HCT116 (cell line): ENCODE measurements around the gene RCAN2. TPM values are rescaled to one million over a fixed set of nuclear protein-coding genes. Genes with fewer than 3 reads are reported as not detected.

Experiments
- ATAC-seq: fragments of 200-7000 bp; cut with Tn5 transposase; 2 replicates; pipeline ENCODE4 v1.9.1; 2020; ENCODE audit warnings: mild to moderate bottlenecking, moderate library complexity
- BruUV-seq: library from RNA; stranded (reverse); fragments of 400-500 nt; replicated peaks from 2 replicates; lab custom pipeline; 2021; lab: Mats Ljungman, UMichigan
- CTCF ChIA-PET: fragments of 300-600 bp; sonication (Branson Sonifier 250); formaldehyde crosslinking; loops from one replicate; lab custom pipeline; 2021; ENCODE audit warnings: antibody characterized with exemption; lab: Charles Lee
- POLR2A ChIA-PET: fragments of 300-600, 350-600 bp; sonication (Branson Sonifier 250); formaldehyde crosslinking; loops from one replicate; lab custom pipeline; 2021; ENCODE audit warnings: antibody characterized with exemption; lab: Charles Lee
- RAD21 ChIA-PET, 2 experiments: fragments of 300-600 bp; sonication (Branson Sonifier 250); formaldehyde crosslinking; loops; one replicate each; lab custom pipeline; 2023; ENCODE audit warnings: low total read pairs in 2 of 2; ENCODE audit not compliant: uncharacterized antibody in 2 of 2, unreplicated experiment in 2 of 2, low non-redundant PET in 1 of 2; lab: Charles Lee
- DNase-seq: peaks from one replicate; pipeline ENCODE4 v3.0.0-alpha.2; 2010; ENCODE audit warnings: low read depth, low spot score
- H2AFZ ChIP-seq: fragments of 200-600 bp; shearing (Covaris generic), sonication (generic); 2 replicates; pipeline ENCODE4 v1.6.1; 2017; ENCODE audit warnings: low read depth, mixed run types, mixed read lengths, antibody characterized with exemption, low read length; ENCODE audit not compliant: poor library complexity, severe bottlenecking
- H3K27ac ChIP-seq: 2 replicates; pipeline ENCODE4 v1.5.1; 2012; ENCODE audit warnings: low read depth, low read length
- H3K27me3 ChIP-seq: fragments of 200-600 bp; sonication (generic); 2 replicates; pipeline ENCODE4 v1.6.1; 2016; ENCODE audit warnings: mixed run types, low read length, mixed read lengths; ENCODE audit not compliant: insufficient read depth
- H3K36me3 ChIP-seq, 2 experiments: fragments of 200-500 bp in 1 of 2; fragments of 200-600 bp in 1 of 2; sonication (Bioruptor generic) in 1 of 2; sonication (generic) in 1 of 2; 2 replicates each; pipeline versions ENCODE4 v1.5.1 to v1.6.1; 2014 to 2016; ENCODE audit warnings: low read length in 2 of 2, inconsistent platforms in 1 of 2, mixed read lengths in 1 of 2, mixed run types in 1 of 2; ENCODE audit not compliant: insufficient read depth in 2 of 2, control insufficient read depth in 1 of 2
- H3K4me1 ChIP-seq, 2 experiments: fragments of 200-600 bp in 1 of 2; sonication (generic) in 1 of 2; 2 replicates each; pipeline versions ENCODE4 v1.5.1 to v1.6.1; 2012 to 2017; ENCODE audit warnings: low read length in 2 of 2, inconsistent platforms in 1 of 2, mild to moderate bottlenecking in 1 of 2, mixed read lengths in 1 of 2, mixed run types in 1 of 2, moderate library complexity in 1 of 2; ENCODE audit not compliant: insufficient read depth in 2 of 2, control insufficient read depth in 1 of 2
- H3K4me2 ChIP-seq: fragments of 200-600 bp; sonication (generic); 2 replicates; pipeline ENCODE4 v1.6.1; 2017; ENCODE audit warnings: mixed run types, low read length, mixed read lengths
- H3K4me3 ChIP-seq, 2 experiments: fragments of 200-600 bp in 1 of 2; sonication (generic) in 1 of 2; replicated peaks in 1 of 2; 2 replicates each; pipeline ENCODE4 v1.5.1; 2011 to 2016; ENCODE audit warnings: low read length in 2 of 2, control low read depth in 1 of 2, low read depth in 1 of 2, mild to moderate bottlenecking in 1 of 2, mixed read lengths in 1 of 2, mixed run types in 1 of 2
- H3K79me2 ChIP-seq: fragments of 200-600 bp; sonication (generic); 2 replicates; pipeline ENCODE4 v1.6.1; 2017; ENCODE audit warnings: mild to moderate bottlenecking, mixed run types, low read length, moderate library complexity, mixed read lengths; ENCODE audit not compliant: insufficient read depth
- H3K9ac ChIP-seq: fragments of 200-600 bp; sonication (generic); 2 replicates; pipeline ENCODE4 v1.6.1; 2016; ENCODE audit warnings: low read length, mixed read lengths
- H3K9me2 ChIP-seq: fragments of 200-600 bp; sonication (generic), shearing (Covaris generic); 2 replicates; pipeline ENCODE4 v1.6.1; 2017; ENCODE audit warnings: mixed run types, mild to moderate bottlenecking, moderate library complexity; ENCODE audit not compliant: insufficient read depth
- H3K9me3 ChIP-seq, 2 experiments: fragments of 200-500 bp in 1 of 2; fragments of 200-600 bp in 1 of 2; sonication (Bioruptor generic) in 1 of 2; sonication (generic) in 1 of 2; 2 replicates each; pipeline ENCODE4 v1.6.1; 2014 to 2017; ENCODE audit warnings: low read length in 2 of 2, mixed read lengths in 2 of 2, inconsistent platforms in 1 of 2, low read depth in 1 of 2, mild to moderate bottlenecking in 1 of 2, mixed run types in 1 of 2, moderate library complexity in 1 of 2; ENCODE audit not compliant: control insufficient read depth in 1 of 2, insufficient read depth in 1 of 2
- H4K20me1 ChIP-seq: fragments of 200-600 bp; sonication (generic), shearing (Covaris generic); 2 replicates; pipeline ENCODE4 v1.6.1; 2017; ENCODE audit warnings: mixed run types, mild to moderate bottlenecking, moderate library complexity; ENCODE audit not compliant: insufficient read depth
- CEBPB ChIP-seq: IDR thresholded peaks from 2 replicates; pipeline ENCODE4 v1.6.1; 2012; ENCODE audit warnings: low read depth
- EGR1 ChIP-seq: IDR thresholded peaks from 2 replicates; pipeline ENCODE4 v1.6.1; 2012; ENCODE audit warnings: low read depth
- ELF1 ChIP-seq: IDR thresholded peaks from 2 replicates; pipeline ENCODE4 v1.6.1; 2012; ENCODE audit warnings: low read depth, borderline replicate concordance
- EZH2 ChIP-seq: fragments of 200-600 bp; sonication (generic); IDR thresholded peaks from 2 replicates; pipeline ENCODE4 v1.6.1; 2017; ENCODE audit warnings: antibody characterized with exemption, mixed run types
- EZH2phosphoT487 ChIP-seq: fragments of 200-600 bp; IDR thresholded peaks from 2 replicates; pipeline ENCODE4 v1.6.1; 2018; ENCODE audit warnings: antibody characterized with exemption, borderline replicate concordance
- POLR2AphosphoS5 ChIP-seq: IDR thresholded peaks from 2 replicates; pipeline ENCODE4 v1.6.1; 2011; ENCODE audit warnings: mild to moderate bottlenecking, low read depth, low read length, moderate library complexity
- RAD21 ChIP-seq: IDR thresholded peaks from 2 replicates; pipeline ENCODE4 v1.6.1; 2012; ENCODE audit warnings: low read depth, mild to moderate bottlenecking
- SIN3A ChIP-seq: IDR thresholded peaks from 2 replicates; pipeline ENCODE4 v1.6.1; 2012; ENCODE audit warnings: low read depth
- SP1 ChIP-seq: IDR thresholded peaks from 2 replicates; pipeline ENCODE4 v1.6.1; 2012; ENCODE audit warnings: low read depth
- SRF ChIP-seq: IDR thresholded peaks from 2 replicates; pipeline ENCODE4 v1.6.1; 2012; ENCODE audit warnings: low read depth
- TCF7L2 ChIP-seq: IDR thresholded peaks from 2 replicates; pipeline ENCODE4 v1.7.0; 2011; ENCODE audit warnings: borderline replicate concordance, inconsistent platforms; ENCODE audit not compliant: insufficient read depth, insufficient read length; ENCODE audit errors: extremely low read depth
- YY1 ChIP-seq: IDR thresholded peaks from 2 replicates; pipeline ENCODE4 v1.6.1; 2011; ENCODE audit warnings: low read length, low read depth, moderate library complexity, mild to moderate bottlenecking; ENCODE audit not compliant: insufficient replicate concordance; ENCODE audit errors: extremely low read depth
- ZFX ChIP-seq: fragments of 450-650 bp; IDR thresholded peaks from 2 replicates; pipeline ENCODE4 v1.6.1; 2017
- ZNF274 ChIP-seq: fragments of 200-500 bp; sonication (Bioruptor generic); IDR thresholded peaks from 2 replicates; pipeline ENCODE4 v1.6.1; 2014; ENCODE audit warnings: mild to moderate bottlenecking, low read depth, low read length, inconsistent platforms
- intact Hi-C: fragments of 100-400 bp; cut with micrococcal nuclease; formaldehyde crosslinking; loops from 2 replicates; pipeline ENCODE4 v1.10.0; 2022
- total RNA-seq: library from RNA; stranded (reverse); gene quantifications from one replicate; pipeline ENCODE4 v1.2.1, GENCODE V29; 2021; ENCODE audit not compliant: unreplicated experiment
- TF ChIP-seq, protein P1 (sequence below), 3 experiments: fragments of 200-600 bp in 1 of 3; sonication (generic) in 1 of 3; IDR thresholded peaks in 2 of 3; conservative IDR thresholded peaks in 1 of 3; 2 replicates each; pipeline ENCODE4 v1.5.1; 2012 to 2017; ENCODE audit warnings: low read depth in 2 of 3, low read length in 2 of 3, antibody characterized with exemption in 1 of 3, borderline replicate concordance in 1 of 3, control low read depth in 1 of 3, mild to moderate bottlenecking in 1 of 3, mixed read lengths in 1 of 3, mixed run types in 1 of 3, moderate library complexity in 1 of 3; ENCODE audit not compliant: insufficient read depth in 1 of 3
- TF ChIP-seq, protein P2 (sequence below): IDR thresholded peaks from 2 replicates; pipeline ENCODE4 v1.6.1; 2012
- TF ChIP-seq, protein P3 (sequence below): IDR thresholded peaks from 2 replicates; pipeline ENCODE4 v1.6.1; 2012; ENCODE audit warnings: low read depth
- TF ChIP-seq, protein P4 (sequence below): IDR thresholded peaks from 2 replicates; pipeline ENCODE4 v1.6.1; 2012
- TF ChIP-seq, protein P5 (sequence below): IDR thresholded peaks from 2 replicates; pipeline ENCODE4 v1.6.1; 2011; ENCODE audit warnings: mild to moderate bottlenecking, low read length, moderate library complexity; ENCODE audit not compliant: insufficient replicate concordance; ENCODE audit errors: extremely low read depth

RCAN2 gene
- total RNA-seq, 1 experiment from 2014 or later: 0.57 TPM

DNA sequence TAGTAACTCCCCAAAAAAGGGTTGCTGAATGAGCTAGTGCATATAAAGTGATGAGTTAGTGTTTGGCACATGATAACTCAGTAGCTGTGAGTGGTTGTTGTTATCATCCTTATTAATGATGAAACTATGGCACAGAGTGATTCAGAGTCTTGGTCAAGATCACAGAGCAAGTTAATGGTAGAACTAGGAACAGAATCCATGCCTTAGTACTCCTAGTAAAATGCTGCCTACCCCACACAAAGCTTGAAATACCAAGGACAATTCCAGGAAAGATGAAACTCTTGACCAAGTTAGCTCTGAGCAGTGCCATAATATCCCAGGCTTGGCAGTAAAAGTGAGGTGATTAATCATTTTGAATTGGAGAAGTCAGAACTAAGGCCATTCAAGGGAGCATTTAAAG is 211.4 kb downstream of the RCAN2 start:
- ChIA-PET CTCF (no interaction called here), POLR2A (no interaction called here), RAD21 (no interaction called here)
- Histone ChIP-seq H3K36me3 (no peaks in the 10 kb centered on the region), H3K4me1 (no peaks in the 10 kb centered on the region), H3K4me3 (no peak overlapping the region), H3K9me2 (no peaks in the 10 kb centered on the region), H3K27me3 (no peaks in the 10 kb centered on the region), H3K79me2 (no peaks in the 10 kb centered on the region), H2AFZ (no peak overlapping the region), H3K4me2 (no peak overlapping the region), H3K9me3 (no peaks in the 10 kb centered on the region), H3K27ac (no peak overlapping the region), H3K9ac (no peak overlapping the region), H4K20me1 (no peaks in the 10 kb centered on the region)
- DNase-seq (no peak), ATAC-seq (no peak)
- TF ChIP-seq EZH2 (no peak), TCF7L2 (no peak), ZNF274 (no peak), EZH2phosphoT487 (no peak), YY1 (no peak), RAD21 (no peak), SP1 (no peak), ZFX (no peak), SRF (no peak), POLR2AphosphoS5 (no peak), SIN3A (no peak), EGR1 (no peak), CEBPB (no peak), ELF1 (no peak)
- TF ChIP-seq, protein P1, sequence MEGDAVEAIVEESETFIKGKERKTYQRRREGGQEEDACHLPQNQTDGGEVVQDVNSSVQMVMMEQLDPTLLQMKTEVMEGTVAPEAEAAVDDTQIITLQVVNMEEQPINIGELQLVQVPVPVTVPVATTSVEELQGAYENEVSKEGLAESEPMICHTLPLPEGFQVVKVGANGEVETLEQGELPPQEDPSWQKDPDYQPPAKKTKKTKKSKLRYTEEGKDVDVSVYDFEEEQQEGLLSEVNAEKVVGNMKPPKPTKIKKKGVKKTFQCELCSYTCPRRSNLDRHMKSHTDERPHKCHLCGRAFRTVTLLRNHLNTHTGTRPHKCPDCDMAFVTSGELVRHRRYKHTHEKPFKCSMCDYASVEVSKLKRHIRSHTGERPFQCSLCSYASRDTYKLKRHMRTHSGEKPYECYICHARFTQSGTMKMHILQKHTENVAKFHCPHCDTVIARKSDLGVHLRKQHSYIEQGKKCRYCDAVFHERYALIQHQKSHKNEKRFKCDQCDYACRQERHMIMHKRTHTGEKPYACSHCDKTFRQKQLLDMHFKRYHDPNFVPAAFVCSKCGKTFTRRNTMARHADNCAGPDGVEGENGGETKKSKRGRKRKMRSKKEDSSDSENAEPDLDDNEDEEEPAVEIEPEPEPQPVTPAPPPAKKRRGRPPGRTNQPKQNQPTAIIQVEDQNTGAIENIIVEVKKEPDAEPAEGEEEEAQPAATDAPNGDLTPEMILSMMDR (IDR thresholded peaks at IDR 0.05 in 2 of 3, conservative IDR thresholded peaks at IDR 0.05 in 1 of 3; ENCODE audit: borderline replicate concordance in 1 of 3, insufficient read depth in 1 of 3, low read depth in 2 of 3, low read length in 2 of 3): no peak
- TF ChIP-seq, protein P2, sequence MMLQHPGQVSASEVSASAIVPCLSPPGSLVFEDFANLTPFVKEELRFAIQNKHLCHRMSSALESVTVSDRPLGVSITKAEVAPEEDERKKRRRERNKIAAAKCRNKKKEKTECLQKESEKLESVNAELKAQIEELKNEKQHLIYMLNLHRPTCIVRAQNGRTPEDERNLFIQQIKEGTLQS: no peak
- TF ChIP-seq, protein P3, sequence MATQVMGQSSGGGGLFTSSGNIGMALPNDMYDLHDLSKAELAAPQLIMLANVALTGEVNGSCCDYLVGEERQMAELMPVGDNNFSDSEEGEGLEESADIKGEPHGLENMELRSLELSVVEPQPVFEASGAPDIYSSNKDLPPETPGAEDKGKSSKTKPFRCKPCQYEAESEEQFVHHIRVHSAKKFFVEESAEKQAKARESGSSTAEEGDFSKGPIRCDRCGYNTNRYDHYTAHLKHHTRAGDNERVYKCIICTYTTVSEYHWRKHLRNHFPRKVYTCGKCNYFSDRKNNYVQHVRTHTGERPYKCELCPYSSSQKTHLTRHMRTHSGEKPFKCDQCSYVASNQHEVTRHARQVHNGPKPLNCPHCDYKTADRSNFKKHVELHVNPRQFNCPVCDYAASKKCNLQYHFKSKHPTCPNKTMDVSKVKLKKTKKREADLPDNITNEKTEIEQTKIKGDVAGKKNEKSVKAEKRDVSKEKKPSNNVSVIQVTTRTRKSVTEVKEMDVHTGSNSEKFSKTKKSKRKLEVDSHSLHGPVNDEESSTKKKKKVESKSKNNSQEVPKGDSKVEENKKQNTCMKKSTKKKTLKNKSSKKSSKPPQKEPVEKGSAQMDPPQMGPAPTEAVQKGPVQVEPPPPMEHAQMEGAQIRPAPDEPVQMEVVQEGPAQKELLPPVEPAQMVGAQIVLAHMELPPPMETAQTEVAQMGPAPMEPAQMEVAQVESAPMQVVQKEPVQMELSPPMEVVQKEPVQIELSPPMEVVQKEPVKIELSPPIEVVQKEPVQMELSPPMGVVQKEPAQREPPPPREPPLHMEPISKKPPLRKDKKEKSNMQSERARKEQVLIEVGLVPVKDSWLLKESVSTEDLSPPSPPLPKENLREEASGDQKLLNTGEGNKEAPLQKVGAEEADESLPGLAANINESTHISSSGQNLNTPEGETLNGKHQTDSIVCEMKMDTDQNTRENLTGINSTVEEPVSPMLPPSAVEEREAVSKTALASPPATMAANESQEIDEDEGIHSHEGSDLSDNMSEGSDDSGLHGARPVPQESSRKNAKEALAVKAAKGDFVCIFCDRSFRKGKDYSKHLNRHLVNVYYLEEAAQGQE: no peak
- TF ChIP-seq, protein P4, sequence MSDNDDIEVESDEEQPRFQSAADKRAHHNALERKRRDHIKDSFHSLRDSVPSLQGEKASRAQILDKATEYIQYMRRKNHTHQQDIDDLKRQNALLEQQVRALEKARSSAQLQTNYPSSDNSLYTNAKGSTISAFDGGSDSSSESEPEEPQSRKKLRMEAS: no peak
- TF ChIP-seq, protein P5, sequence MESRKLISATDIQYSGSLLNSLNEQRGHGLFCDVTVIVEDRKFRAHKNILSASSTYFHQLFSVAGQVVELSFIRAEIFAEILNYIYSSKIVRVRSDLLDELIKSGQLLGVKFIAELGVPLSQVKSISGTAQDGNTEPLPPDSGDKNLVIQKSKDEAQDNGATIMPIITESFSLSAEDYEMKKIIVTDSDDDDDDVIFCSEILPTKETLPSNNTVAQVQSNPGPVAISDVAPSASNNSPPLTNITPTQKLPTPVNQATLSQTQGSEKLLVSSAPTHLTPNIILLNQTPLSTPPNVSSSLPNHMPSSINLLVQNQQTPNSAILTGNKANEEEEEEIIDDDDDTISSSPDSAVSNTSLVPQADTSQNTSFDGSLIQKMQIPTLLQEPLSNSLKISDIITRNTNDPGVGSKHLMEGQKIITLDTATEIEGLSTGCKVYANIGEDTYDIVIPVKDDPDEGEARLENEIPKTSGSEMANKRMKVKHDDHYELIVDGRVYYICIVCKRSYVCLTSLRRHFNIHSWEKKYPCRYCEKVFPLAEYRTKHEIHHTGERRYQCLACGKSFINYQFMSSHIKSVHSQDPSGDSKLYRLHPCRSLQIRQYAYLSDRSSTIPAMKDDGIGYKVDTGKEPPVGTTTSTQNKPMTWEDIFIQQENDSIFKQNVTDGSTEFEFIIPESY: no peak
- no TSS peak for BruUV-seq
- intact Hi-C loops: no loop called here
